HEK293T (cell line): ENCODE data around the gene STT3A.

Source experiments
- CTCF ChIA-PET: fragments of 350-600 bp; formaldehyde crosslinking; extraction: SDS; loops from one replicate; lab custom pipeline; 2021; ENCODE audit warnings: antibody characterized with exemption, inconsistent platforms; lab: Yijun Ruan, JAX
- POLR2A ChIA-PET: fragments of 350-600 bp; formaldehyde crosslinking; extraction: SDS; loops from one replicate; lab custom pipeline; 2020; ENCODE audit warnings: antibody characterized with exemption, inconsistent platforms; lab: Yijun Ruan, JAX
- DNase-seq: peaks from one replicate; pipeline ENCODE4 v3.0.0; 2012; ENCODE audit warnings: mixed read lengths; ENCODE audit errors: extremely low spot score
- ARNT ChIP-seq: fragments of 450-650 bp; IDR thresholded peaks from 2 replicates; pipeline ENCODE4 v1.6.1; 2017; ENCODE audit warnings: mild to moderate bottlenecking
- BHLHE40 ChIP-seq: fragments of 450-650 bp; IDR thresholded peaks from 2 replicates; pipeline ENCODE4 v1.6.1; 2016; ENCODE audit warnings: mild to moderate bottlenecking, moderate library complexity, borderline replicate concordance
- CTBP1 ChIP-seq: fragments of 450-650 bp; IDR thresholded peaks from 2 replicates; pipeline ENCODE4 v1.6.1; 2016; ENCODE audit warnings: borderline replicate concordance
- ELF4 ChIP-seq: fragments of 450-650 bp; IDR thresholded peaks from 2 replicates; pipeline ENCODE4 v1.6.1; 2017; ENCODE audit warnings: antibody characterized with exemption
- FOXA1 ChIP-seq: fragments of 450-650 bp; IDR thresholded peaks from 2 replicates; pipeline ENCODE4 v1.6.1; 2016; ENCODE audit warnings: mild to moderate bottlenecking
- FOXK2 ChIP-seq: fragments of 450-650 bp; IDR thresholded peaks from 2 replicates; pipeline ENCODE4 v1.6.1; 2016; ENCODE audit warnings: mild to moderate bottlenecking
- FOXM1 ChIP-seq: fragments of 450-650 bp; IDR thresholded peaks from 2 replicates; pipeline ENCODE4 v1.6.1; 2017; ENCODE audit warnings: mild to moderate bottlenecking, borderline replicate concordance
- HDGF ChIP-seq: fragments of 450-650 bp; IDR thresholded peaks from 2 replicates; pipeline ENCODE4 v1.6.1; 2017; ENCODE audit warnings: antibody characterized with exemption, borderline replicate concordance
- L3MBTL2 ChIP-seq: fragments of 450-650 bp; conservative IDR thresholded peaks from 2 replicates; pipeline ENCODE4 v1.6.1; 2016; ENCODE audit warnings: mild to moderate bottlenecking
- LEF1 ChIP-seq: fragments of 450-650 bp; IDR thresholded peaks from 2 replicates; pipeline ENCODE4 v1.6.1; 2017; ENCODE audit warnings: mild to moderate bottlenecking, borderline replicate concordance
- NFRKB ChIP-seq: fragments of 450-650 bp; IDR thresholded peaks from 2 replicates; pipeline ENCODE4 v1.6.1; 2016; ENCODE audit warnings: mild to moderate bottlenecking, moderate library complexity
- SP1 ChIP-seq: fragments of 450-650 bp; IDR thresholded peaks from 2 replicates; pipeline ENCODE4 v1.6.1; 2017
- SUZ12 ChIP-seq: fragments of 450-650 bp; IDR thresholded peaks from 2 replicates; pipeline ENCODE4 v1.6.1; 2016; ENCODE audit warnings: mild to moderate bottlenecking
- TARDBP ChIP-seq: fragments of 450-650 bp; IDR thresholded peaks from 2 replicates; pipeline ENCODE4 v1.6.1; 2016
- ZNF384 ChIP-seq: fragments of 450-650 bp; IDR thresholded peaks from 2 replicates; pipeline ENCODE4 v1.6.1; 2016
- TF ChIP-seq, protein P1 (sequence below): fragments of 450-650 bp; IDR thresholded peaks from 2 replicates; pipeline ENCODE4 v1.6.1; 2016

The STT3A gene

DNA sequence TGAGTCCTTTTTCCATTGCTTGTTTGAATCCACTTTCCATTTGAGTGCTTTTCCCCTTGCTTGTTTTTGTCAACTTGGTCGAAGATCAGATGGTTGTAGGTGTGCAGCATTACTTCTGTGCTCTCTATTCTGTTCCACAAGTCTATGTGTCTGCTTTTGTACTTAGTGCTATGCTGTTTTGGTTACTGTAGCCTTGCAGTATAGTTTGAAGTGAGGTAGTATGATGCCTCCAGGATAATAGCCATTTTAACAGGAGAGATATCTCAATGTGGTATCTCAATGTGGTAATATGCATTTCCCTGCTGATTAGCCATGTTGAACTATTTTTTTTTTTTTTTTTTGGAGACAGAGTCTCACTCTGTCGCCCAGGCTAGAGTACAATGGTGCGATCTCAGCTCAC, 71.3 kb downstream of the STT3A start:
- ChIA-PET CTCF (no interaction called here), POLR2A (no interaction called here)
- no peak for TF ChIP-seq HDGF
- TF ChIP-seq BHLHE40, result no peak
- no peak for TF ChIP-seq ELF4
- TF ChIP-seq LEF1, result no peak
- TF ChIP-seq ARNT, result no peak
- TF ChIP-seq SUZ12, result no peak
- TF ChIP-seq NFRKB, result no peak
- no peak for DNase-seq

DNA sequence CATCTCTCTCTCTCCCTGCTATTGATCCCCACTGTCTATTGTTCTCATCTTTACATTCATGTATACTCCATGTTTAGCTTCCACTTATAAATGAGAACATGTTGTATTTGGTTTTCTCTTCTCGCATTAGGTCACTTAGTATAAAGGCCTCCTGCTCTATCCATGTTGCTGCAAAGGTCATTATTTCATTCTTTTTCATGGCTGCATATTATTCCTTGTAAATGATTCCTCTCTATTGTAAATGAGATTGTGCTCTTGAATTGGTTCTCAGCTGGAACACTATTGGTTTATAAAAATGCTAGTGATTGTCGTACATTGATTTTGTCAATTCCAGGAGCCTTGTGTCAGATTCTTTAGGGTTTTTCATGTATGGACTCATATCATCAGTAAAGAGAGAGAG, 74.5 kb downstream of the STT3A start:
- no peak for DNase-seq
- POLR2A ChIA-PET, result no interaction called here
- CTCF ChIA-PET, result no interaction called here
- no peak for TF ChIP-seq CTBP1
- TF ChIP-seq, protein P1, sequence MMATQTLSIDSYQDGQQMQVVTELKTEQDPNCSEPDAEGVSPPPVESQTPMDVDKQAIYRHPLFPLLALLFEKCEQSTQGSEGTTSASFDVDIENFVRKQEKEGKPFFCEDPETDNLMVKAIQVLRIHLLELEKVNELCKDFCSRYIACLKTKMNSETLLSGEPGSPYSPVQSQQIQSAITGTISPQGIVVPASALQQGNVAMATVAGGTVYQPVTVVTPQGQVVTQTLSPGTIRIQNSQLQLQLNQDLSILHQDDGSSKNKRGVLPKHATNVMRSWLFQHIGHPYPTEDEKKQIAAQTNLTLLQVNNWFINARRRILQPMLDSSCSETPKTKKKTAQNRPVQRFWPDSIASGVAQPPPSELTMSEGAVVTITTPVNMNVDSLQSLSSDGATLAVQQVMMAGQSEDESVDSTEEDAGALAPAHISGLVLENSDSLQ, result no peak
- TF ChIP-seq SP1, result no peak
- TF ChIP-seq ZNF384, result no peak
- TF ChIP-seq TARDBP, result no peak
- no peak for TF ChIP-seq ELF4
- no peak for TF ChIP-seq FOXA1
- no peak for TF ChIP-seq BHLHE40
- TF ChIP-seq HDGF, result no peak
- no peak for TF ChIP-seq ARNT
- TF ChIP-seq FOXK2, result no peak
- no peak for TF ChIP-seq LEF1
- no peak for TF ChIP-seq NFRKB
- no peak for TF ChIP-seq FOXM1
- no peak for TF ChIP-seq SUZ12

DNA sequence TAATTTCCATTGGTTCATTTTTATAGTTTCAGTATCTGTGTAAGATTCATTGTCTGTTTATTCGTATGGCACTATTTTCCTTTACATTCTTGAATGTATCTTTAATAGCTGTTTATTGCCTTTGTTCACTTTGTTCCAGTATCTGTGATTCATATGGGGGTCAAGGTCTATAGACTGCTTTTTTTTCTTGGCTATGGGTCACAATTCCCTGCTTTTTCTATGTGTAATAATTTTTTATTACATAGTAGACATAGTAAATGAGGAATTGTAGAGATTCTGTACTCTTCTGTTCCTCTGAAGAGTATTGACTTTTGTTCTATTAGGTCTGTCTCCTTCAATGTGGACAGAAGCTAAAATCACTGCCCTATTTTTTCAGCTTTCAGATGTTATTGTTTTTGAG, 77.5 kb downstream of the STT3A start:
- DNase-seq, result no peak
- CTCF ChIA-PET, result no interaction called here
- POLR2A ChIA-PET, result no interaction called here
- TF ChIP-seq FOXA1 (no peak), L3MBTL2 (no peak), FOXK2 (no peak), TARDBP (no peak), SUZ12 (no peak), ARNT (no peak), HDGF (no peak), NFRKB (no peak), ELF4 (no peak), FOXM1 (no peak), CTBP1 (no peak), ZNF384 (no peak), BHLHE40 (no peak), LEF1 (no peak), SP1 (no peak)
- TF ChIP-seq, protein P1, result no peak

DNA sequence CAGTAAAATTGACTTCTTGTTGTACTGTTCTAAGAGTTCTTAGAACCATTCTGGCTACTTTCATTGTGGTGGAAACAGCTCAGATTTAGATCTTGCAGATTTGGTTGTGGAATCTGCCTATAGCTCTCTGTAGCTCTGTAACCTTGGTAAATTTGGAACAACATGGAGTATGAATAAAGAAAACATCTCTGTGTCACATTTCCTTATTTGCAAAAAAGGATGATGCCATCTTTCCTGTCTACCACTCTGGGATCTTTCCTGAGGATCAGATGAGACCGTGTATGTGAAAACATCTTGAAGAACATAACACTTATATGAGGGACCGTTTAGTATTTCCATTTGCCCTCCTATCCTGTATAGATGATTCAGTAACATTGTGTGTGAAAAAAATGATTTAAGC, 78.9 kb downstream of the STT3A start:
- TF ChIP-seq SP1 (no peak), FOXA1 (no peak), NFRKB (no peak), CTBP1 (no peak), LEF1 (no peak), ZNF384 (no peak), L3MBTL2 (no peak), FOXM1 (no peak), BHLHE40 (no peak), HDGF (no peak), FOXK2 (no peak), ELF4 (no peak), ARNT (no peak), TARDBP (no peak), SUZ12 (no peak)
- TF ChIP-seq, protein P1, result no peak
- ChIA-PET CTCF (no interaction called here), POLR2A (no interaction called here)
- no peak for DNase-seq
